HG02943 (cell line): ENCODE data around the gene FLACC1.

ENCODE experiments used
- ATAC-seq: cut with Tn5 transposase; IDR thresholded peaks from one replicate; pipeline ENCODE4 v1.9.1; 2021; ENCODE audit warnings: mild to moderate bottlenecking, low read depth, moderate library complexity; ENCODE audit not compliant: unreplicated experiment

The FLACC1 gene

GRCh38 chr2:201280191-201281040 lies 76.7 kb downstream of the FLACC1 start:
- no peak for ATAC-seq

- ATAC-seq, result no peak
These were observed 78.1 kb downstream of the FLACC1 start for GRCh38 chr2:201279079-201279478.

GRCh38 chr2:201276511-201276910 lies 80.6 kb downstream of the FLACC1 start:
- no peak for ATAC-seq

GRCh38 chr2:201275990-201276389 lies 81.2 kb downstream of the FLACC1 start:
- ATAC-seq, result no peak

- no peak for ATAC-seq
These were observed 82.1 kb downstream of the FLACC1 start for GRCh38 chr2:201275069-201275468.

GRCh38 chr2:201273330-201273983 lies 83.7 kb downstream of the FLACC1 start:
- no peak for ATAC-seq

- ATAC-seq, result no peak
These were observed 85.2 kb downstream of the FLACC1 start for GRCh38 chr2:201271917-201272316.

GRCh38 chr2:201270293-201271001 lies 86.7 kb downstream of the FLACC1 start:
- no peak for ATAC-seq

GRCh38 chr2:201269764-201270163 lies 87.4 kb downstream of the FLACC1 start:
- no peak for ATAC-seq

GRCh38 chr2:201267278-201268030 lies 89.7 kb downstream of the FLACC1 start:
- ATAC-seq, result no peak

GRCh38 chr2:201266629-201267028 lies 90.5 kb downstream of the FLACC1 start:
- no peak for ATAC-seq

GRCh38 chr2:201264472-201265173 lies 92.5 kb downstream of the FLACC1 start:
- ATAC-seq, result no peak

GRCh38 chr2:201263779-201264178 lies 93.4 kb downstream of the FLACC1 start:
- no peak for ATAC-seq

GRCh38 chr2:201262718-201263117 lies 94.4 kb downstream of the FLACC1 start:
- no peak for ATAC-seq

GRCh38 chr2:201261906-201262305 lies 95.2 kb downstream of the FLACC1 start:
- ATAC-seq, result no peak

GRCh38 chr2:201261471-201261870 lies 95.7 kb downstream of the FLACC1 start:
- ATAC-seq, result no peak

GRCh38 chr2:201260302-201260800 lies 96.8 kb downstream of the FLACC1 start, which contains the start of gene CASP8:
CASP8 (plus strand) TSS chr2:201260536; CDS start chr2:201266487, 5,951 bp downstream.
- no peak for ATAC-seq

GRCh38 chr2:201258666-201259615 lies 98.2 kb downstream of the FLACC1 start:
- ATAC-seq, result peak; percentile 1
